Mesendoderm (in vitro differentiated cells): Measurements from ENCODE around the gene CDX2.

Experiments
- DNase-seq: peaks from one replicate; pipeline ENCODE4 v3.0.0; 2013
- H2AK5ac ChIP-seq: 2 replicates; pipeline ENCODE4 v1.6.1; 2013; ENCODE audit warnings: low read length, inconsistent platforms
- H2BK120ac ChIP-seq: 2 replicates; pipeline ENCODE4 v1.6.1; 2013; ENCODE audit warnings: low read depth, mild to moderate bottlenecking, low read length, moderate library complexity, mixed read lengths
- H2BK15ac ChIP-seq: replicated peaks from 2 replicates; pipeline ENCODE4 v1.6.1; 2013; ENCODE audit warnings: low read depth, mild to moderate bottlenecking, moderate library complexity
- H2BK5ac ChIP-seq: 2 replicates; pipeline ENCODE4 v1.6.1; 2013; ENCODE audit warnings: low read length, inconsistent platforms
- H3K18ac ChIP-seq: 2 replicates; pipeline ENCODE4 v1.6.1; 2013; ENCODE audit warnings: mild to moderate bottlenecking, low read length, mixed read lengths
- H3K23ac ChIP-seq: one replicate; pipeline ENCODE4 v1.6.1; 2013; ENCODE audit warnings: low read length
- H3K27ac ChIP-seq: 2 replicates; pipeline ENCODE4 v1.5.1; 2013; ENCODE audit warnings: low read depth, mild to moderate bottlenecking, inconsistent platforms, low read length, moderate library complexity
- H3K27me3 ChIP-seq: 2 replicates; pipeline ENCODE4 v1.6.1; 2013; ENCODE audit warnings: low read length, control low read depth, mild to moderate bottlenecking, inconsistent platforms; ENCODE audit not compliant: insufficient read depth, poor library complexity
- H3K36me3 ChIP-seq: 2 replicates; pipeline ENCODE4 v1.6.1; 2013; ENCODE audit warnings: low read length, inconsistent platforms; ENCODE audit not compliant: control insufficient read depth, insufficient read depth
- H3K4ac ChIP-seq: one replicate; pipeline ENCODE4 v1.6.1; 2013; ENCODE audit warnings: low read depth, mild to moderate bottlenecking, low read length, moderate library complexity
- H3K4me1 ChIP-seq: 2 replicates; pipeline ENCODE4 v1.6.1; 2013; ENCODE audit warnings: low read depth, low read length, inconsistent platforms; ENCODE audit not compliant: control insufficient read depth
- H3K4me2 ChIP-seq: 2 replicates; pipeline ENCODE4 v1.6.1; 2013; ENCODE audit warnings: low read length
- H3K4me3 ChIP-seq: 2 replicates; pipeline ENCODE4 v1.5.1; 2013; ENCODE audit warnings: mild to moderate bottlenecking, low read length
- H3K56ac ChIP-seq: one replicate; pipeline ENCODE4 v1.6.1; 2013; ENCODE audit warnings: low read length
- H3K79me1 ChIP-seq: 2 replicates; pipeline ENCODE4 v1.6.1; 2013; ENCODE audit warnings: low read length, inconsistent platforms
- H3K79me2 ChIP-seq: 2 replicates; pipeline ENCODE4 v1.6.1; 2013; ENCODE audit warnings: mild to moderate bottlenecking, low read length; ENCODE audit not compliant: control insufficient read depth, insufficient read depth
- H3K9ac ChIP-seq: 2 replicates; pipeline ENCODE4 v1.6.1; 2013; ENCODE audit warnings: low read length, inconsistent platforms
- H4K5ac ChIP-seq: one replicate; pipeline ENCODE4 v1.6.1; 2013; ENCODE audit warnings: low read length
- H4K8ac ChIP-seq: one replicate; pipeline ENCODE4 v1.6.1; 2013; ENCODE audit warnings: low read depth, mild to moderate bottlenecking, control low read depth, low read length, moderate library complexity
- WGBS: extraction: QIAGEN DNeasy Blood & Tissue Kit; methylation state at CpG from one replicate; pipeline ENCODE4 v1.1.7; 2013; ENCODE audit warnings: low lambda C conversion rate, missing lambda C conversion rate; ENCODE audit not compliant: insufficient coverage; ENCODE audit errors: extremely low coverage; 5-methylcytosine and 5-hydroxymethylcytosine counted together

CDX2 gene

GRCh38 chr13:27955014-27955591, 14.0 kb downstream of the CDX2 start:
- Histone ChIP-seq H3K9ac (no peak overlapping the region), H3K56ac (no peak overlapping the region), H3K79me1 (no peaks in the 10 kb centered on the region), H3K18ac (no peak overlapping the region), H3K4me3 (no peak overlapping the region), H3K4me1 (no peaks in the 10 kb centered on the region), H2BK15ac (no peak overlapping the region), H4K8ac (no peak overlapping the region), H3K4me2 (no peak overlapping the region), H2BK5ac (no peak overlapping the region), H3K27me3 (peaks cover 35% of the 10 kb centered on the region), H3K79me2 (no peaks in the 10 kb centered on the region), H2BK120ac (no peak overlapping the region), H3K27ac (no peak overlapping the region), H3K36me3 (no peaks in the 10 kb centered on the region), H3K23ac (no peak overlapping the region), H3K4ac (no peak overlapping the region), H2AK5ac (no peak overlapping the region), H4K5ac (no peak overlapping the region)
- WGBS: 100% methylated on average over 3 of the region's 11 CpGs
- DNase-seq: no peak

- Histone ChIP-seq H3K18ac (no peak overlapping the region), H3K4me3 (no peak overlapping the region), H2BK15ac (no peak overlapping the region), H3K27me3 (peaks cover 32% of the 10 kb centered on the region), H3K36me3 (no peaks in the 10 kb centered on the region), H3K9ac (no peak overlapping the region), H3K27ac (no peak overlapping the region), H3K4ac (no peak overlapping the region), H3K56ac (peak overlapping the region; percentile 42), H4K8ac (no peak overlapping the region), H3K79me2 (no peaks in the 10 kb centered on the region), H3K4me2 (peak overlapping the region; percentile 74), H3K4me1 (no peaks in the 10 kb centered on the region), H3K79me1 (no peaks in the 10 kb centered on the region), H2AK5ac (no peak overlapping the region), H3K23ac (no peak overlapping the region), H2BK5ac (no peak overlapping the region), H4K5ac (no peak overlapping the region), H2BK120ac (no peak overlapping the region)
- DNase-seq: peak; percentile 68
- WGBS: no CpG with 5 or more reads among the region's 56 CpGs
Measured at GRCh38 chr13:27954406-27954851, 14.7 kb downstream of the CDX2 start.

GRCh38 chr13:27953676-27954405, 15.3 kb downstream of the CDX2 start:
- no peak overlapping the region for H3K4ac ChIP-seq
- H3K9ac ChIP-seq: peak overlapping the region; percentile 44
- H3K27ac ChIP-seq: no peak overlapping the region
- peaks cover 26% of the 10 kb centered on the region for H3K27me3 ChIP-seq
- WGBS: no CpG with 5 or more reads among the region's 71 CpGs
- H3K18ac ChIP-seq: no peak overlapping the region
- no peak overlapping the region for H4K5ac ChIP-seq
- H2BK5ac ChIP-seq: no peak overlapping the region
- no peaks in the 10 kb centered on the region for H3K4me1 ChIP-seq
- peak overlapping the region; percentile 79 for H3K56ac ChIP-seq
- H4K8ac ChIP-seq: no peak overlapping the region
- no peaks in the 10 kb centered on the region for H3K79me2 ChIP-seq
- H3K79me1 ChIP-seq: no peaks in the 10 kb centered on the region
- DNase-seq: peak; percentile 91
- peak overlapping the region; percentile 24 for H3K23ac ChIP-seq
- no peak overlapping the region for H3K4me3 ChIP-seq
- no peak overlapping the region for H2BK15ac ChIP-seq
- no peaks in the 10 kb centered on the region for H3K36me3 ChIP-seq
- H3K4me2 ChIP-seq: peak overlapping the region; percentile 74
- H2BK120ac ChIP-seq: no peak overlapping the region
- no peak overlapping the region for H2AK5ac ChIP-seq

- Histone ChIP-seq H2BK15ac (no peak overlapping the region), H4K5ac (no peak overlapping the region), H2BK5ac (no peak overlapping the region), H3K4ac (no peak overlapping the region), H3K56ac (peak overlapping the region; percentile 15), H2AK5ac (no peak overlapping the region), H3K27ac (no peak overlapping the region), H3K4me3 (no peak overlapping the region), H3K4me2 (no peak overlapping the region), H3K4me1 (no peaks in the 10 kb centered on the region), H3K27me3 (peaks cover 23% of the 10 kb centered on the region), H3K36me3 (no peaks in the 10 kb centered on the region), H3K23ac (no peak overlapping the region), H3K18ac (no peak overlapping the region), H2BK120ac (no peak overlapping the region), H3K9ac (no peak overlapping the region), H4K8ac (no peak overlapping the region), H3K79me2 (no peaks in the 10 kb centered on the region), H3K79me1 (no peaks in the 10 kb centered on the region)
- no CpG with 5 or more reads among the region's 30 CpGs for WGBS
- DNase-seq: no peak
Measured at GRCh38 chr13:27952876-27953675, 16.0 kb downstream of the CDX2 start.

GRCh38 chr13:27942972-27943371, 26.1 kb downstream of the CDX2 start:
- Histone ChIP-seq H3K4ac (no peak overlapping the region), H3K9ac (no peak overlapping the region), H3K23ac (no peak overlapping the region), H4K5ac (no peak overlapping the region), H2BK120ac (no peak overlapping the region), H2AK5ac (no peak overlapping the region), H2BK5ac (no peak overlapping the region), H3K27me3 (no peaks in the 10 kb centered on the region), H3K4me2 (no peak overlapping the region), H3K56ac (no peak overlapping the region), H3K36me3 (no peaks in the 10 kb centered on the region), H3K18ac (no peak overlapping the region), H4K8ac (no peak overlapping the region), H3K4me3 (no peak overlapping the region), H3K79me2 (no peaks in the 10 kb centered on the region), H3K79me1 (no peaks in the 10 kb centered on the region), H3K27ac (no peak overlapping the region), H3K4me1 (no peaks in the 10 kb centered on the region), H2BK15ac (no peak overlapping the region)
- no CpG with 5 or more reads among the region's 1 CpG for WGBS
- DNase-seq: no peak
